Pancreas (tissue), 10 donors: ENCODE results near the gene LRRTM3. TPM values are rescaled to one million over a fixed set of nuclear protein-coding genes. Genes with fewer than 3 reads are reported as not detected.

Source experiments
- ATAC-seq, 4 donors: fragments of 200-7000 bp; cut with Tn5 transposase; one replicate each; pipeline versions ENCODE4 v1.8.0 to v1.9.1; 2020; ENCODE audit warnings: mild to moderate bottlenecking in 4 of 4, moderate library complexity in 4 of 4
- DNase-seq, 6 donors: peaks; one replicate each; pipeline ENCODE4 v3.0.0-alpha.2; 2020
- FAIRE-seq: peaks from 2 replicates; lab custom pipeline; 2012; peaks lifted over from hg19 to GRCh38; lab: Jason Lieb, UNC
- H3K27ac ChIP-seq, 4 donors: fragments of 200-600 bp; sonication (generic); 1 replicate in 3 of 4; 2 replicates in 1 of 4; pipeline versions ENCODE4 v1.5.0 to v1.8.0; 2020
- H3K27me3 ChIP-seq, 4 donors: fragments of 200-600 bp; one replicate each; pipeline ENCODE4 v1.8.0; 2021
- H3K36me3 ChIP-seq, 3 donors: fragments of 200-600 bp; sonication (generic) in 1 of 3; one replicate each; pipeline versions ENCODE4 v1.5.0 to v1.8.0; 2020 to 2021
- H3K4me1 ChIP-seq, 3 donors: fragments of 200-600 bp; one replicate each; pipeline ENCODE4 v1.8.0; 2021
- H3K4me3 ChIP-seq, 4 donors: fragments of 200-600 bp; sonication (generic) in 2 of 4; one replicate each; pipeline versions ENCODE4 v1.5.0 to v1.8.0; 2020 to 2021
- H3K9me3 ChIP-seq, 4 donors: fragments of 200-600 bp; one replicate each; pipeline ENCODE4 v1.8.0; 2021
- WGBS, 2 donors: extraction: QIAGEN DNeasy Blood & Tissue Kit; methylation state at CpG; one replicate each; pipeline ENCODE4 v1.1.7; 2013; 5-methylcytosine and 5-hydroxymethylcytosine counted together
- intact Hi-C, 3 donors: fragments of 100-400 bp; cut with DNase I; formaldehyde crosslinking; loops; one replicate each; pipeline versions ENCODE4 v1.11.1 to v1.14.2; 2022
- polyA plus RNA-seq, 2 donors: library from polyadenylated mRNA; stranded (reverse); fragments of 200-250 nt; gene quantifications; one replicate each; pipeline ENCODE4 v1.2.3, GENCODE V29; 2013
- total RNA-seq, 6 donors: library from RNA; stranded (reverse); fragmentation: NEBNext Ultra II Directional in 4 of 6; extraction: Animal tissue kit (Norgen Biotek cat#: 25700) in 4 of 6; gene quantifications; one replicate each; pipeline versions ENCODE4 v1.2.1 to v1.2.4, GENCODE V29; 2021 to 2023
- TF ChIP-seq, protein P1 (sequence below), 4 donors: fragments of 200-600 bp; sonication (generic) in 3 of 4; IDR thresholded peaks; one replicate each; pipeline versions ENCODE4 v1.5.0 to v1.8.0; 2021; ENCODE audit warnings: antibody characterized with exemption in 4 of 4
- donor health status: healthy with polysubstance abuse.
- donor health status: DM: no; HTN: no; CAD: no; lungs with moderate emphysema.
- donor health status: DM: no; HTN: no; CAD: no.
- donor health status: control.
- donor health status: control.
- donor health status: Bipolar disorder and iron deficiency.
- donor health status: DM: yes; HTN: yes; CAD: no.
- donor health status: DM: no; HTN: no; CAD: no.
- donor health status: DM: no; HTN: no; CAD: no.
- donor health status: DM: yes; HTN: yes; CAD: no.

LRRTM3 gene
- total and polyA plus RNA-seq, 8 donors = 0.25 to 2.5 (median 0.72) TPM

- H3K9me3 ChIP-seq = no peaks in the 10 kb centered on the region
- DNase-seq = no peak
- no peak for FAIRE-seq
- 95 to 96% methylated on average over 3 of the region's 3 CpGs for WGBS, 2 donors
- ATAC-seq = no peak
- H3K4me1 ChIP-seq = no peaks in the 10 kb centered on the region
- no peaks in the 10 kb centered on the region for H3K36me3 ChIP-seq
- intact Hi-C loops = no loop called here
- H3K4me3 ChIP-seq = no peak overlapping the region
- H3K27ac ChIP-seq = no peak overlapping the region
- TF ChIP-seq, protein P1, sequence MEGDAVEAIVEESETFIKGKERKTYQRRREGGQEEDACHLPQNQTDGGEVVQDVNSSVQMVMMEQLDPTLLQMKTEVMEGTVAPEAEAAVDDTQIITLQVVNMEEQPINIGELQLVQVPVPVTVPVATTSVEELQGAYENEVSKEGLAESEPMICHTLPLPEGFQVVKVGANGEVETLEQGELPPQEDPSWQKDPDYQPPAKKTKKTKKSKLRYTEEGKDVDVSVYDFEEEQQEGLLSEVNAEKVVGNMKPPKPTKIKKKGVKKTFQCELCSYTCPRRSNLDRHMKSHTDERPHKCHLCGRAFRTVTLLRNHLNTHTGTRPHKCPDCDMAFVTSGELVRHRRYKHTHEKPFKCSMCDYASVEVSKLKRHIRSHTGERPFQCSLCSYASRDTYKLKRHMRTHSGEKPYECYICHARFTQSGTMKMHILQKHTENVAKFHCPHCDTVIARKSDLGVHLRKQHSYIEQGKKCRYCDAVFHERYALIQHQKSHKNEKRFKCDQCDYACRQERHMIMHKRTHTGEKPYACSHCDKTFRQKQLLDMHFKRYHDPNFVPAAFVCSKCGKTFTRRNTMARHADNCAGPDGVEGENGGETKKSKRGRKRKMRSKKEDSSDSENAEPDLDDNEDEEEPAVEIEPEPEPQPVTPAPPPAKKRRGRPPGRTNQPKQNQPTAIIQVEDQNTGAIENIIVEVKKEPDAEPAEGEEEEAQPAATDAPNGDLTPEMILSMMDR (IDR thresholded peaks at IDR 0.05) = no peak
- no peaks in the 10 kb centered on the region for H3K27me3 ChIP-seq
Measured at GRCh38 chr10:66999762-67000545, 74.1 kb downstream of the LRRTM3 start.

DNA sequence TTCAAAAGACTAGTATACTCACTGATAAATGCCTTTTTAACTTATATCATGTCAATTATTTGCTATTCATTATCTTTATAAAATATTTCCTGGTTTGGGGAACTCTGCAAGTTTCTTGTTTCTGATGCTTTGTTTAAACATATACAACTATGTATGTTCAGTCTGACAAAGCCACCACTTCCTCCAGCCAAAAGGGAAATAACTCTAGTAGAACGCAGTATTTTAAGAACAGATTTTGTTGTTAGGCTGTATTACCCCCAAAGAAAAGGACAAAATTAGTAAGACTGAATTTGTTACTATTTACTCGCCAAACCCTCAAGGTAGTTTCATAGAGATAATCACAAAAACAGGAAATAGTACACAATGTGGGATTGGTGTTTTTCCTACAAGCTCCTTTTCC lies 78.9 kb downstream of the LRRTM3 start:
- ATAC-seq (no peak), FAIRE-seq (no peak), DNase-seq (no peak)
- Histone ChIP-seq H3K36me3 (no peaks in the 10 kb centered on the region), H3K4me1 (no peaks in the 10 kb centered on the region), H3K4me3 (no peak overlapping the region), H3K27me3 (no peaks in the 10 kb centered on the region), H3K27ac (no peak overlapping the region), H3K9me3 (no peaks in the 10 kb centered on the region)
- intact Hi-C loops = no loop called here
- WGBS, 2 donors = 88 to 89% methylated on average over 2 of the region's 2 CpGs
- TF ChIP-seq, protein P1 (IDR thresholded peaks at IDR 0.05) = no peak

- Histone ChIP-seq H3K27ac (no peak overlapping the region), H3K9me3 (no peaks in the 10 kb centered on the region), H3K4me3 (no peak overlapping the region), H3K4me1 (no peaks in the 10 kb centered on the region), H3K36me3 (no peaks in the 10 kb centered on the region), H3K27me3 (no peaks in the 10 kb centered on the region)
- TF ChIP-seq, protein P1 (IDR thresholded peaks at IDR 0.05) = no peak
- 48 to 79% methylated on average over 1 of the region's 1 CpG for WGBS, 2 donors
- no peak for FAIRE-seq
- intact Hi-C loops = no loop called here
- DNase-seq = no peak
- no peak for ATAC-seq
Measured at GRCh38 chr10:67005981-67006380, 80.1 kb downstream of the LRRTM3 start.

DNA sequence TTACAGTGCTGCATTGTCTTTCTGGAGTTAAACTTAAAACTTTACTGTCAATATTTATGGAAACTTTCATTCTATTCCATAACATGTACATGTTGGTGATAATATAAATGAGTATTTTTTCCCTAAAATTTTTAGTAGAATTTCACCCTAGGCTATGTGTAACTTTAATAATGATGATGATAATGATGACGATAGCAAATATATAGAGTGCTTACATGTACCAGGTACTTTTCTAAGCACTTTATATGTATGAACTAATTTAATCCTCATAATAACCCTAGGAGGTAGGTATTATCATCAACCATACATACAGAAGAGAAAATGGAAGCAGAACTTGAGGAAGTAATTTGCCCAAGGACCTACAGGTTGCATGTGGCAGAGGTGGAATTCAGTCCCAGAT lies 85.6 kb downstream of the LRRTM3 start:
- no peaks in the 10 kb centered on the region for H3K4me1 ChIP-seq
- TF ChIP-seq, protein P1 (IDR thresholded peaks at IDR 0.05) = no peak
- DNase-seq (no peak), ATAC-seq (no peak), FAIRE-seq (no peak)
- no peak overlapping the region for H3K4me3 ChIP-seq
- no peaks in the 10 kb centered on the region for H3K9me3 ChIP-seq
- H3K36me3 ChIP-seq = no peaks in the 10 kb centered on the region
- 89 to 100% methylated on average over 1 of the region's 1 CpG for WGBS, 2 donors
- no peak overlapping the region for H3K27ac ChIP-seq
- no peaks in the 10 kb centered on the region for H3K27me3 ChIP-seq
- intact Hi-C loops = no loop called here

- intact Hi-C loops = no loop called here
Measured at GRCh38 chr10:67011981-67012380, 86.1 kb downstream of the LRRTM3 start.

More at GRCh38 chr10:67011981-67012380, 86.1 kb downstream of the LRRTM3 start:
- Histone ChIP-seq H3K4me1 (no peaks in the 10 kb centered on the region), H3K4me3 (no peak overlapping the region), H3K36me3 (no peaks in the 10 kb centered on the region), H3K9me3 (no peaks in the 10 kb centered on the region), H3K27me3 (no peaks in the 10 kb centered on the region), H3K27ac (no peak overlapping the region)
- WGBS, 2 donors = 69 to 74% methylated on average over 3 of the region's 3 CpGs
- no peak for FAIRE-seq
- no peak for DNase-seq
- TF ChIP-seq, protein P1 (IDR thresholded peaks at IDR 0.05) = no peak
- ATAC-seq = no peak
